ENCODE measurements around the gene CDH4.

DNA sequence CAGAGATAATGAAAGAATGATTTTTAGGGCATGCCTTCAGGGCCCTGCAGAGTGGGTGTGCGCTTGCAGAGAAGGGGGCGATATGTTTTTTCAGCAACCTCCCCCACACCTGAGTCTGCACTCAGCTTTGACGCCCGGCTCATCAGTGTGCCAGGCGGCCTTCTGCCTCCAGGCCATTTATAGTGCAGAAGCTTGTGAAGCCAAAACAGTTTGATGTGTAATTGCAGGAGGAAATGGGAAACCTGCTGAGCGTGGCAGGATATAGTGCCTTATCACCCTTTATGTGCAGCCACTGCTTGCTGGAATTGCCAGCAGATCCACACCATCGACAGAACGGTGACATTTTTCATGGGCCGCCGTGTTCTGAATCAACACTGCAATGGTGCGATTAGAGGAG, 178.2 kb downstream of the CDH4 start:
- TF ChIP-seq SP1 (CRISPR knock-in tag; IDR thresholded peaks at IDR 0.05), result no peak
- TF ChIP-seq MTF1 (CRISPR knock-in tag; IDR thresholded peaks at IDR 0.05; ENCODE audit: borderline replicate concordance), result no peak
